ENCODE results near the gene WSCD1.

The WSCD1 gene

DNA sequence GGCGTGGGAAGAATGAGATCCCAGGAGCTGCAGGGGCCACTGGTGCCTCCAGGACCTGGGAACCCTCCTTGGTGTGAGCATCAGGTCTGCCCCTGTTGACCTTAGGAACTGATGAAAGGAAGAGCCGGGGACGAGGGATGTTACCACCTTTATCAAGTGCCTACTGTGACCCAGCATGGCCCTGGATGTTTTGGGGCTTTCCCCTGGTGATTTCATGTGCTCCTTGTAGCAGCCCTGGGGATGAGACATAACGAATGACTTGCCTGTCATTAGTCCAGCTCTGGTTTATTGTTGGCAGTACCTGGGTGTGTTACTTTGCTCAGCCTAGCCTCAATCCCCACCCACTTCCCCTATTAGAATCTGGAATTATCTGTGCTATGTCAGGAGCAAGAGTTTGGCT lies 39.9 kb downstream of the WSCD1 start:
- no peak for DNase-seq

DNA sequence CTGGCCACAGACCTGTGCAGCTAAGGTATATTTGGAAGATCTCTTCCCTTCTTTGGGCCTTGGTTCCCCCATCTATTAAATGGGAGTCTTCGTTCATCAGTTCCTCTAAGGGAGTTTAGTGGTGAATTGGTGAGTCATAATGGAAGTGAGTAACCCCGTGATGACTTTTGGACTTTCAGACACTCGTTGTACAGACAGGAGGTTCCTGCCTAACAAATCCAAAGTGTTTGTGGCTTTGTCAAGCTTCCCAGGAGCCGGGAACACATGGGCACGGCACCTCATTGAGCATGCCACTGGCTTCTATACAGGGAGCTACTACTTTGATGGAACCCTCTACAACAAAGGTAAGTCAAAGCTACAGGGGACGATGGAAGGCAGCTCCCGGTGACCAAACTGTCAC lies 40.4 kb downstream of the WSCD1 start:
- DNase-seq, result no peak

GRCh38 chr17:6120351-6120750 lies 50.2 kb downstream of the WSCD1 start:
- no peak for DNase-seq

DNA sequence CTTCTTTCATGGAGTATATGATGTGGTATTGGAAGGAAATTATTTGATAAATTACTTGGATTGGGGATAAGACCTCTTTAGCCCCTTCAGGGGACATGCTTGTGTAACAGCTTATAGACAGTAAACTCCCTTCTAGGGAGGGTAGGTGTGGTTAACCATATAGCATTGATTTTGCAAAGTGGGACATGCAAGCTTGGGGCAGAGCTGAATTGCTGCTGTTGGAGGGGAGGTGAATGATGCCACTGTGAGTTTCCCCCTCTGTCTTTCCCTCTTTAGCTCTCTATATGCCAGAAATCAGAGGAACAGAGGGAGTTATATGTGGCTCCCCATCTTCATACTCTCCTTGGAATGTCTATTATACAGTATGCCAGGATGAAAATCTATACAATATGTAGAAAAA lies 54.7 kb downstream of the WSCD1 start:
- no peak for DNase-seq

GRCh38 chr17:6126768-6127167 lies 56.6 kb downstream of the WSCD1 start:
- DNase-seq, result no peak

DNA sequence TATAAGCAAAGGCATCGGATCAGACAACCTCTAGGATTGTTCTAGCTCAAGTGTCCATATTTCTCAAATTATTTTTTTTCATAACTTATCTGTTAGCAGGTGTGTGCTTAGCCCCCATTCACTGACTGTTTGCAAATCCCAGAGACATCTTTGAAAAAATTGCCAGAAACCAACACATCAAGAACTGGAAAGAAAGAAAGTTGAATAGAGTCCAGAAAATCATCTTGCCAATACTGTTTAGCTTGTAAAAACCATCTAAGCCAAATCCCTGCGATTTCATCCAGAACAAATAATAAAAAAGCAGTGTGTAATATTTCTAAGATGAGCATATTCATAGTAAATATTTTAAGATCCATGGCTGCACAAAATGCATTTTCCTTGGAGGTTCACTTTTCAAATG lies 64.5 kb downstream of the WSCD1 start:
- DNase-seq, result no peak

DNA sequence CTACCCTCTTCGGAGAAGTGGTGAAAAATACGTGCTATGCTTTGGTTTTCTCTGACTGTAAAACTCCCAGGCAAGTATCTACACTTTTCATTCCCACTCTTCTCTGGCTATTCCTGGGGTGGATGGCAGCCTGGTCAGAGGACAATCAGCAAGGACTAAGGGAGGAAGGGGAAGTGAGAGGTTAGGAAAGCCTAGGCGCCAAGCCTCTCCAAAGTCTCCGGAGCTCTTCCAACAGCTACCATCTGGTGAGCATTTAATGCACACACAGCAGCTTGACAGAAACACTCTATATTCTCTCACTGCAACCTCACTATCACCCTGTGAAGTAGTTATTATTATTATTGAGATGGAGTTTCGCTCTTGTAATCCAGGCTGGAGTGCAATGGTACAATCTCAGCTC lies 65.1 kb downstream of the WSCD1 start:
- no peak for DNase-seq

- DNase-seq, result no peak
Measured at GRCh38 chr17:6135996-6136395, 65.8 kb downstream of the WSCD1 start.

- DNase-seq, result no peak
Measured at GRCh38 chr17:6137716-6138502, 67.7 kb downstream of the WSCD1 start.

GRCh38 chr17:6138761-6139446 lies 68.7 kb downstream of the WSCD1 start:
- DNase-seq, result no peak

DNA sequence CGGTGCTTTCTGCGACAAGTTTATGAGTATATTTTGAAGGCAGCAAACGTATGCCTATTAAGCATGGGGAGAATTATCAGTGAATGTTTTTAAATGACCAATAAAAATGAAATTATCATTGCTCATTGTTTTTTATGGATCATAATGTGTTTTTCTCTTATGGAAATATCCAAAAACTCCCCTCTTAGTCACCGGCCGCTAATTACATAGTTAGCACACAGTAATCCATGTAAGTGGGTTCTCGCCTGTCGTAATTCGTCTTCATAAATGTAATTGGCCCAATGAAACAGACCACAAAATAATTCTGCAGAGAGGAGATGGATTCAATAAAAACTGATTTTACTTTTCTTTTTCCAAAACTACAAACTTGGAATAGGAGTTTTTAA lies 69.3 kb downstream of the WSCD1 start:
- DNase-seq, result no peak

DNA sequence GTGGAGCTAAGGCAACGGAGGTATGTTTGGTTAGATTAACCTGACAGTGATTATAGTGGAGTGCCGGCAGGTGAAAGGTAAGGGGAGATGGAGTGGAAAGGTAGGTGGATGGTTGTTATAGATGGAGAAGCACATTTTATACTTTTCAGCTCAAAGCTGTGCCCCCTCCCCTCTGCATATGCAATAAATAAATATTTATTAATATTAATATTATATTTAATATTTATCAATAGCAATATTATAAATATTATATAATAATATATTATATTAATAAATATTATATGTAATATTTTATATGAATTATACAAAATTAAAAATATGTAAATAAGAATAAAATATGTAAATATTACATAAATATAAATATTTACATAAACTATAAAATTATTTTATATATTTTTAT lies 70.0 kb downstream of the WSCD1 start:
- DNase-seq, result no peak

DNA sequence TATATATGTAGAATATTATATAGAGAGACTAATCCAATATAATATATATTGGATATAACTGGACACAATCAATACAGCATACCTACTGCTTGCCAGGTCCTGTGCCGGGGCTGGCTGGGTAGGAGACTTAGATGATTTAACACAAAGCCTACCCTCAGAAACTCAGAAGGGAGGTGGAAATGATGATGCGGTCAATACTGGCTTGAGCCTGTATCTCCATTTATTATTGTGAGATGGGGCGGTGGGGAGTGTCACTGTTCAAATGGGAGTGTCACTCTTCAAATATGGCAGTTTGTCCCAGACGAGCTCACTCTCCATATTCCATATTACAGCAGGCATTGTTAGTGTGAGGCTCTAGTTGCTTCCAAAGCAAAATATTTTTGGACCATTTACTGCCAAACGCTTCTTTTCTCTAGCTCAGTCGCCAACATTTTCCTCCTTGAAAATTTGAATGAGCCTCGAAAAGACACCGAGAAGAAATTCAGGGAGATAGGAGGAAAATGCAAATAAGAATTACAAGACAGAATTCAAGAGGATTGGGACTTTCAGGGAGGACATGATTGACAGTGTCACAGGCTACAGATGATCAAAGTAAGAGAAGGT lies 70.7 kb downstream of the WSCD1 start:
- DNase-seq, result no peak

DNA sequence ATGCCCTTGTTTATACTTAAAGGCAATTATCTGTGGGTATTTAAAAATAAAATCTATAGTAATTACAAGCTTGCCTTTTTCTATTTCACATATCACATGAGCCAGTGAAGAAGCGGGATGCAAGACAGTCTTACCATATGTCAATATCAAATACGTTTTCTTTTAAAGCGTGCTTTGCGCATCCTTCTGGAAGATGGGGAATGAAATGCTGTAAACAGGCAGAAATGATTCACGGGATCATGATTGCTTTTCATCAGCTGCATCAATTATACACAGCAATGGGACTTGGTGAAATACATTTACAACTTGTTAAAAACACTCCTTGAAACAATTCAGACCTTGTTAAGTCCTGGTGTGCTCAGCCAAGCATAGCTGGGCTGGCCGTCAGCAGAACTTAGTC lies 72.5 kb downstream of the WSCD1 start:
- DNase-seq, result no peak

- no peak for DNase-seq
Measured at GRCh38 chr17:6145946-6146345, 75.8 kb downstream of the WSCD1 start.

DNA sequence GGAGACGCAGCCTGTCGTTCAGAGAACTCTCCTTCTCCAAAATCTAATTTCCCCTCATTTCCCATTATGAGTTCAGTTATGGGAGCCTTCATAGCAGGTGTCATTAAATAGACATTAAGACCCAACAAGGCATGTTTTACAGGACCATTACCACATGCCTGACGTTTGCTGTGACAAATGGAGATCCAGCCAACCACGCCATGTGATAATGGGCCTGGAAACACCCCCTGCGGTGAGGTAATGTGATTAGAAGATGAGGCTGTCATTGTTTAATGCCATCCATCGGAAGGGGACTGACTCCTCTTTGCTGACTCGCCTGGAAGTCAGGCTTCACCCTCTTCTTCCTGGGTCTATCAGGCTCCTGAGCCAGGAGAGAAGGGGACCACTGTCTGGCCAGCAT lies 76.9 kb downstream of the WSCD1 start:
- DNase-seq, result no peak

- DNase-seq, result no peak
Measured at GRCh38 chr17:6153375-6153774, 83.2 kb downstream of the WSCD1 start.

DNA sequence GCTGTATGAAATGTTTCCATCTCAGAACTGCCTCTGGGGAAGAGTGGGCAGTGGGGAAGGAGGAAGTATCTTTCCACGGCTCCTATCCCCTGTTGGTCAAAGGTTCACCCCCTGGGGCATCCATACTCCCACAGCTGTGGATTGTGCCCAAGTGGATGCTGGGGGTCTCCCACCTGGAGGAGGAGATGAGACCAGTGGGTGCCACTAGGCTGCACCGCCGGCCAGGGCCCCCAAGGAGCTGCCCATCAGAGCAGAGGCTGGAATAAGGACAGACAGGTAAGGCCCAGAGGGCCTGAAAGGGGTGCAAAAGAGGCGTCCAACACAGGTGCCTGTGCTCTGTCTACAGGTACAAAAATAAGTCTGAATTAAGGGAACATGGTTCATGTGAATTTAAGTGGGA lies 87.5 kb downstream of the WSCD1 start:
- no peak for DNase-seq

- DNase-seq, result no peak
Measured at GRCh38 chr17:6159541-6160231, 89.5 kb downstream of the WSCD1 start.

DNA sequence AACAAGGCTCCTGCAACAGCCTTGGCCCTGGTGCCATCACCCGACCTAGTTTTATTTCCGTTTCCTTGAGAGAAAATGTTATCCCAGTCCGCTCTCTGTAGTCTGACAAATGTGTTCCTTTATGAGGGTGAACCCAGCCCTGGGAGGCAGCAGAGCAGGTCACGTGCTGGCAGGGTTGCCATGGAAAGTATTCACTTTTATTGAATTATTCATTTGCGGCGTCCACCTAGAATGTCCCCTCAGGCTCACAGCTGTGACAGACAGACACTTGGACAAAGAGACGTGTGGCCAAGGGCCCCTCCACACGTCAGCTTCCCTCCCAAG lies 90.0 kb downstream of the WSCD1 start:
- no peak for DNase-seq

DNA sequence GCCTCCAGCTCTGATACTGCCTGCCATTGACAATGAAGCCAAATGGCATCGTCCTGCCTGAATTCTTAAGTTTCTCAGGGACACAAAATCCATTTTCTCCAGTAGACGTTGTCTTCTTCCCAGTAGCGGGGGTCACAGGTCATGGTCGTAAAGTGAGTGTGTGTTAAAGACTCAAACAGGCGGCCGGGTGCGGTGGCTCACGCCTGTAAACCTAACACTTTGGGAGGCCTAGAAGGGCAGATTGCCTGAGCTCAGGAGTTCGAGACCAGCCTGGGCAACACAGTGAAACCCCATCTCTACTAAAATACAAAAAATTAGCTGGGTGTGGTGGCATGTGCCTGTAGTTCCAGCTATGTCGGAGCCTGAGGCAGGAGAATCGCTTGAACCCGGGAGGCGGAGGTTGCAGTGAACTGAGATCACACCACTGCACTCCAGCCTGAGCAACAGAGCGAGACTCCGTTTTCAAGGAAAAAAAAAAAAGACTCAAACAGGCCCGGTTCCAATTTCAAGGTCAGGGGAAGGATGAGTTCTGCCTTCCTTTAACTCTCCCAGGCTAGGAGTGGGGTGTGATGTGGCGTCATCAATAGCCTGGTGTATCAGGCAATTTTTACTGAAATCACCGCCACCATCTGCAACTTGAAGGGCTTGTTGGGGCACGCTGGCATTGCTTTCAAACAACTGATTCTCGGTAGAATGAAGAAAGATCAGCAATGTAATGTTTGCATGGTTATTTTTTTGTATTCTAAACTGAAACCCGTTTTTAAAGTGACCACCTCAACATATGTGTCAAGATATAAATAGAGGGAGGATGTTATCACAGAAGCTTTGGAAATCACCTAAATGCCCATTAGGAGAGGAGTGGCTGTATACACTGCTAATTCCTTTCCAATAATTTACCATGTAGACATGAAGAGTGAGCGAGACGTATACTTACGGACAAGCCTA lies 91.0 kb downstream of the WSCD1 start:
- DNase-seq, result no peak

GRCh38 chr17:6162216-6162615 lies 92.0 kb downstream of the WSCD1 start:
- DNase-seq, result no peak

DNA sequence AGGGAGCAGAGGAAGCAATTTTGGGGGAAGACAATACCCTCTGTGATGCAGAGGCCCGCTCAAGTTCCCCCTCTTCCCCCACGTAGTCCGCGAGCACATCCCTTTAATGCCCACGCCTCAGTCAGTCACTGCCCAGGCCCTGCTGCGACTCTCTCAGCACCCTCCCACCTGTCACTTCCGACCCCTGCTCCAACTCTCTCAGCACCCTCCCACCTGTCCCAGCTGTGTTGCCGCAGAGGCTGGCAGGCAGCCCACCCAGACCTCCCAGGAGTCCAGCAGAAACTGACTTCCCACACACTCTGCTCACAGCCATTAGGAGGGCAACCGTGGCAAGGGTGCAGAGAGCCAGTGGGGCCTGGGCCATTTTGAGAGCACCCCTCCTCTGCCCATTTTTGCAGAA lies 92.7 kb downstream of the WSCD1 start:
- no peak for DNase-seq
